Loucy (cell line): ENCODE results near the gene BCAS4.

Experiments used
- CTCF ChIP-seq: fragments of 200-600 bp; sonication (generic); conservative IDR thresholded peaks from 2 replicates; pipeline ENCODE4 v1.5.1; 2014; ENCODE audit warnings: mild to moderate bottlenecking, antibody characterized with exemption, low read length
- EZH2phosphoT487 ChIP-seq: fragments of 200-600 bp; IDR thresholded peaks from 2 replicates; pipeline ENCODE4 v1.6.1; 2018; ENCODE audit warnings: antibody characterized with exemption, mild to moderate bottlenecking, moderate library complexity, borderline replicate concordance

- TF ChIP-seq CTCF (no peak), EZH2phosphoT487 (no peak)
Measured at GRCh38 chr20:50772420-50773185, 22.3 kb upstream of the BCAS4 start.
